Kidney epithelial cell (primary cell): ENCODE results near the gene ZFYVE16. TPM values are rescaled to one million over a fixed set of nuclear protein-coding genes. Genes with fewer than 3 reads are reported as not detected.

Experiments used
- DNase-seq: peaks from one replicate; pipeline ENCODE4 v3.0.0-alpha.2; 2010; ENCODE audit warnings: low read depth
- H3K27me3 ChIP-seq: 2 replicates; pipeline ENCODE4 v1.6.0; 2011; ENCODE audit warnings: low read length; ENCODE audit not compliant: control insufficient read depth, insufficient read depth
- H3K36me3 ChIP-seq: 2 replicates; pipeline ENCODE4 v1.5.1; 2011; ENCODE audit warnings: low read length; ENCODE audit not compliant: control insufficient read depth, insufficient read depth
- H3K4me3 ChIP-seq: 2 replicates; pipeline ENCODE4 v1.5.1; 2011; ENCODE audit warnings: low read depth, mild to moderate bottlenecking, control low read depth, low read length
- CTCF ChIP-seq: IDR thresholded peaks from 2 replicates; pipeline ENCODE4 v1.5.1; 2011; ENCODE audit warnings: mild to moderate bottlenecking, moderate library complexity, low read length, control low read depth, inconsistent platforms; ENCODE audit not compliant: insufficient read depth, poor library complexity, severe bottlenecking
- total RNA-seq: library from RNA; depleted of rRNA; stranded (reverse); fragments of >200 nt; gene quantifications from 2 replicates; pipeline ENCODE4 v1.2.3, GENCODE V29; 2015

Gene ZFYVE16
- 21.8 and 26.0 TPM in 2 replicates for total RNA-seq

- TF ChIP-seq CTCF: peak; percentile 32
- no peaks in the 10 kb centered on the region for H3K27me3 ChIP-seq
- peak within 1 kb of the TSS; percentile 90 for H3K4me3 ChIP-seq
- H3K36me3 ChIP-seq: no peaks in the 10 kb centered on the region
- peak; percentile 85 for DNase-seq
These were observed at the start of gene ZFYVE16 for GRCh38 chr5:80407735-80408483. TSS of gene ZFYVE16 (plus strand) at chr5:80408064. CDS start at chr5:80434148, 26,084 bp downstream.

- Histone ChIP-seq H3K27me3 (no peaks in the 10 kb centered on the region), H3K4me3 (no peak overlapping the region), H3K36me3 (no peaks in the 10 kb centered on the region)
- no peak for DNase-seq
- TF ChIP-seq CTCF: no peak
These were observed 46.9 kb upstream of the ZFYVE16 start for GRCh38 chr5:80360914-80361444.

GRCh38 chr5:80364892-80365291 is 43.0 kb upstream of the ZFYVE16 start:
- no peak overlapping the region for H3K4me3 ChIP-seq
- H3K27me3 ChIP-seq: no peaks in the 10 kb centered on the region
- TF ChIP-seq CTCF: no peak
- H3K36me3 ChIP-seq: no peaks in the 10 kb centered on the region
- DNase-seq: no peak

- H3K4me3 ChIP-seq: no peak overlapping the region
- no peaks in the 10 kb centered on the region for H3K27me3 ChIP-seq
- no peak for DNase-seq
- no peak for TF ChIP-seq CTCF
- no peaks in the 10 kb centered on the region for H3K36me3 ChIP-seq
These were observed 39.0 kb upstream of the ZFYVE16 start for GRCh38 chr5:80368661-80369480.

- Histone ChIP-seq H3K4me3 (no peak overlapping the region), H3K27me3 (no peaks in the 10 kb centered on the region), H3K36me3 (no peaks in the 10 kb centered on the region)
- no peak for TF ChIP-seq CTCF
- DNase-seq: no peak
These were observed 38.3 kb upstream of the ZFYVE16 start for GRCh38 chr5:80369521-80369920.
